ENCODE measurements around the gene UBXN6.
A peak's percentile ranks its signal among the peaks of the same experiment; 100 is the strongest.

The UBXN6 gene

DNA sequence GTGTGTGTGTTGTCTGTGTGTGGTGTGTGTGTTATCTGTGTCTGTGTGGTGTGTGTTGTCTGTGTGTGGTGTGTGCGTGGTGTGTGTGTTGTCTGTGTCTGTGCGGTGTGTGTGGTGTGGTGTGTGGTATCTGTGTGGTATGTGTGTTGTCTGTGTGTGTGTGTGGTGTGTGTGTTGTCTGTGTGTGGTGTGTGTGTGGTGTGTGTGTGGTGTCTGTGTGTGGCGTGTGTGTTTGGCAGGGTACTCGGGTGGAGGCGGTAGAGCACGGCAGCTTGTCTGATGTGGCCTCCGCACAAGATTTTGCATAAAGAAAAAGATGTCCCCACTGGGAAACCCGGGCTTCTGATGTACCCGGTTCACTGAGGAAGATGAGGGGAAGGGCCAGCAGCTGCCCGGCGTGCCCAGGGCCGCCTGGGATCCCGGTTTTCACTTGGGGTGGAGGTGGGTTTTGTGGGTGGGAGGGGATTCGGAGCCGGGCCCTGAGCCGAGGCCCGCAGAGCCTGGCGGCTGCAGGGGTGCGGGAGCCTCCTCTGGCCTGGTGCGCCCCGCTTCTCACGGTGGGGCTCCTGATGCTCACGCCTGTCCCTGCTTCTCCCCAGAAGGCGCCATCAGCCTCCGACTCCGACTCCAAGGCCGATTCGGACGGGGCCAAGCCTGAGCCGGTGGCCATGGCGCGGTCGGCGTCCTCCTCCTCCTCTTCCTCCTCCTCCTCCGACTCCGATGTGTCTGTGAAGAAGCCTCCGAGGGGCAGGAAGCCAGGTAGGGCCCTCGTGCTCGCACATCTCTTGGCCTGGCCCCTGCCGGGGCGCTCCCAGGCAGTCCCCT, 35.7 kb upstream of the UBXN6 start:
- no peak for DNase-seq

DNA sequence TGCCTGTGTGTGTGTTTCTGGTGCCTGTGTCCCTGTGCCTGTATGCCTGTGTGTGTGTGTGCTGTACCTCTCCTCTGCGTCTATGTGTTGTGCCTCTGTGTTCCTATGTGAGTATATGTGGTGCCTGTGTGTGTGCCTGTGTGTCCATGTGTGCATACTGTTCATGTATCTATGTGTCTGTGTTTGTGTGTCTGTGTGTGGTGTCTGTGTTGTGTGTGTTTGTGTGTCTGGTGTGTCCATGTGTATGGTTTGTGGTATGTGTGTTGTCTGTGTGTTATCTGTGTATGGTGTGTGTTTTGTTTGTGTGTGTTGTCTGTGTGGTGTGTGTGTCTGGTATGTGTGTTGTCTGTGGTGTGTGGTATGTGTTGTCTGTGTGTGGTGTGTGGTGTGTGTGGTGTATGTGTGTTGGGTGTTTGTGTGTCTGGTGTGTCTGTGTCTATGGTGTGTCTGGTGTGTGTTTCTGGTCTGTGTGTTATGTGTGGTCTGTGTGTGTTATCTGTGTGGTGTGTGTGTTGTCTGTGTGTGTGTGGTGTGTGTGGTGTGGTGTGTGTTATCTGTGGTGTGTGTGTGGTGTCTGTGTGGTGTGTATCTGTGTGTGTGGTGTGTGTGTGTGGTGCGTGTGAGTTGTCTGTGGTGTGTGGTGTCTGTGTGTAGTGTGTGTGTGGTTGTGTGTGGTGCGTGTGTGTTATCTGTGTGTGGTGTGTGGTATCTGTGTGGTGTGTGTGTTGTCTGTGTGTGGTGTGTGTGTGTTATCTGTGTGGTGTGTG, 34.9 kb upstream of the UBXN6 start:
- DNase-seq, result no peak

DNA sequence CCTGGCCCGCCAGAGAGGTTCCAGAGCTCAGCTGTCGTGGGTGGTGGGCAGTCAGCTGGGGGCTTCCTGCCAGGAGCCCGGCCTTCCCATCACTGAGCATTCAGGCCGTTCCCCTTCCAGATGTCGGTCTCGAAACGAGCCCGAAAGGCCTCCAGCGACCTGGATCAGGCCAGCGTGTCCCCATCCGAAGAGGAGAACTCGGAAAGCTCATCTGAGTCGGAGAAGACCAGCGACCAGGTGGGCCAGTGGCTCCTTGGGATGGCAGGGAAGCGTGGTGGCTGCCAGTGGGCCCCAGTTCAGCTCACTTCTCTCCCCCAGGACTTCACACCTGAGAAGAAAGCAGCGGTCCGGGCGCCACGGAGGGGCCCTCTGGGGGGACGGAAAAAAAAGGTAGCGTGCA, 33.9 kb upstream of the UBXN6 start:
- DNase-seq, result no peak

DNA sequence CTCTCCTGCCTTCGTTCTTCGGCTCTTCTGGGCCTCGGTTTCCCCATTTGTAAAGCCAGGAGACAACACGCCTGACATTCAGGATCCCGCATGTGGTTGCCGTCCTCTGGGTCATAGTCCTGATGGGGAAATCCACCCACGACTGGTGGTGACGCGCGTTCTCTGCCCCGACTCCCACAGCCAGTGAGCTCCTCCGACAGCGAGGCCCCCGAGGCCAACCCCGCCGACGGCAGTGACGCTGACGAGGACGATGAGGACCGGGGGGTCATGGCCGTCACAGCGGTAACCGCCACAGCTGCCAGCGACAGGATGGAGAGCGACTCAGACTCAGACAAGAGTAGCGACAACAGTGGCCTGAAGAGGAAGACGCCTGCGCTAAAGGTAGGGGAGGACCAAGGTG, 30.9 kb upstream of the UBXN6 start:
- no peak for DNase-seq

DNA sequence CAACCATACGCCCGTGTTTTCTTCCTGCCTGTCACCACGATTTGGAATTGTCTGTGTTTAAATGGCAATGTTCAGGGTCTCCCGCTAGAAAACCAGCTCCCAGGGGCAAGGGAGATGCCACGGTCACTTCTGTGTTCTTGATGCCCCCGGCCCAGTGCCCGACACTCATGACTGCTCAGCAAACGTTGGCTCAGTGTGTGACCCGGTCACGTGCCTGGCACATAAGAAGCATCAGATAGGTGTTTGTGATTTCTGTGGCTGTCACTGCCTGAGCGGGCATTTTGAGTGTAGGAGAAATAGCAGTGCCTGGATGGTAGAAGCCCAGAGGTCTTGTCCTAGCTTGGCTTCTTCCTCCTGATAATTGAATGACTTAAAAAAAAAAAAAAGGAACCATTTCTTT, 30.0 kb upstream of the UBXN6 start:
- no peak for DNase-seq

DNA sequence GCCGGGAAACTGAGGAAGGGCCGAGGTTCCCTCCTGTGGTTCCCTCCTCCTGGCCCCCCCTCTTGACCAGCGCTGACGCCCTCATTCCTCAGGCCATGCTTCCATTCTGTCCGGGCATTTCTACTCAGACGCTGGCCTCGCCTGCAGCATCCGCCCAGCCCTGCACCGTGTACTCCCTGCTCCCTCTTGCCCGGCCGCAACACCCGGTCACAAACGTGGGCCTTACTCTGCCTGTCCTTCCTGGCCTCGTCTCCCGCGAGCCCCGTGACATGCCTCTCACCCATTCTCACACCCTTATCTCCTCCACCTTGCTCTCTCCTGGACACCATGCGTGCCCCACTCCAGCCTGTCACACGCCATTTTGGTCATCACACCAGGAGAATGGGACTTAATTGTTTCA, 25.8 kb upstream of the UBXN6 start:
- DNase-seq, result no peak

DNA sequence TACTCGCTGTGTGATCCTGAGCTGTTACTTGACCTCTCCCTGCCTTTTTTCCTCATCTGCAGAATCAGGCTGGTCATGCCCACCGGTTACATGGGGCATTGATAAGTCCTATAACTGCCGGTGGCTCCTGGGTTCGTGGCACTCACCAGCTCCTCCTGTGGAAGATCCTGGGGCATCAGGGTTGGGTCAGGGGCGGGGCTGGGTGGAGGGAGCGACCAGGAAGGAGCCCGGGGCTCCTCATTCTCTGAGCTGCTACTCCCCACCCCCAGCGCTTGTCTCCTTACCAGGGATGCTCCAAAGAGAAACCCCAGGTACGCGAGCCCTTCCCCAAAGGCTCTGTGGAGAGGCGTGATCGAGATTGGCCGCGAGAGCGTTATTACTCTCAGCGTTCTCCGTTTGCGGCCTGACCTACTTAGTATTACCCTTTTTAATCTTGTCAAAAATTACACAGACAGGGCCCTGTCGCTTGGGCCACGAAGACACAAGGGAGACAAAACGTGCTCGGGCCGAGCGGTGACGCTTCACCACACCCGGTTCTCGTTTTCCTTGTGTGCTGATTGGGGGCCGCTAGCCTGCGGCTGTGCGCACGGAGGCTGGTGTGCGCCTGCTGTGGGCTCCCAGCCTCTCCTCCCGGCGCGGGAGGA, 25.2 kb upstream of the UBXN6 start:
- no peak for DNase-seq

DNA sequence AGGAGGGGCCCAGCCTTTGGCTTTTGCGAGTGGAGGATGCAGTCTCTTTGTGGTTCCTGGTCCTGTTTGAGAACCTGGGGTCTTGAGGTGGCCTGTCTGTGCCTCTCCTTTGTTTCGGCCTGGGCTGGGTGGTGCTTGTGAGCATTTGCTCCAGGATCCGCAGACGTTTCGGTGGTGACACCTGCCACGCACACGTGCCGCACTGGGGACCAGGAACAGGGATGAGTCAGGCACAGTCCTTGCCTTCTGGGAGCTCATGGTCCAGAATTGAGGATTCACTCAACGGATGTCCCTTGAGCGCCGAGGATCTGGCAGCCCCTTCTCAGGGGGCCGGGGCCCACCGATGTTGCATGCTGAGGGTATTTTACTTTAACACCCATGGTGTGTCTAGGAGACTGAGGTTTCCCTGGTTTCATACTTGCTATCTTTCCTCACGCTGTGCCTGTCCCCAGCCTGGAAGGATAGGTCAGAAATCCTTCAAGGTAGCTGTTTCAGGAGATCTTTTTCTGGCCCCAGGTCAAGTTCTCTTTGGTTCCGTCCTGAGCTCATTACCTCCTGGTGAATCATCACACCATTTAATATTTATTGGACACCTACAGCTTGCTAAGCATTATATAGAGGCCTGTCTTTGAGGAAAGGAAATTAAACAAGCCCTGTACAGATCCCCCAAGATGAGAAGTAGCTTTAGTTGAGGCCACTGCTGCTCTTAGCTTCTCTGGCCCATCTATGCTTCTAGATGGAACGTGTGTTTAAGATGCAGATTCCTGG, 19.6 kb upstream of the UBXN6 start:
- DNase-seq, result no peak

DNA sequence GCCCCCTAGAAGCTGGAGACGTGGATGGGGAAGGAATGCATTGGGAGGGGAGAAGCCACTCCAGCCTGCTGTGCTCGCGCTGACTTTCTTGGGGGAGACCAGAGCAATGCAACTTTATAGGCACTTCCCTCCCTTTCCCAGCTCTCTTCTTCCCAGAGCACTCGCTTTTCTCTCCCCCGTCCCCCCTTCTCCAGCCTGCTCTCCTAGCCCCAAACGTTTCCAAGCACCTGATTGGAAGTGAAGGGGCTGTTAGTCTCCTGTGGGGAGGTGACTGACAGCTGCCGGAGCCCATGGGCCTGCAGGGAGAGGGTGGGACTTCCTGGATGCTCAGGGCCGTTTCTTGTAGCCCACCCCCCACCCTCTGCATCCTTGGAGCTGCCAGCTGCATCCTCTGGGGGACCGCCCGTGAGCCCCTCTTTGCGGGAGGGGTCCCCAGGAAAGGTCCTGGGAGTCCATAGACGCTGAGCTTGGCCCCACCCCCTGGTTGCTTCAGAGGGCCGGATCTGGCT, 17.0 kb upstream of the UBXN6 start:
- DNase-seq, result no peak

DNA sequence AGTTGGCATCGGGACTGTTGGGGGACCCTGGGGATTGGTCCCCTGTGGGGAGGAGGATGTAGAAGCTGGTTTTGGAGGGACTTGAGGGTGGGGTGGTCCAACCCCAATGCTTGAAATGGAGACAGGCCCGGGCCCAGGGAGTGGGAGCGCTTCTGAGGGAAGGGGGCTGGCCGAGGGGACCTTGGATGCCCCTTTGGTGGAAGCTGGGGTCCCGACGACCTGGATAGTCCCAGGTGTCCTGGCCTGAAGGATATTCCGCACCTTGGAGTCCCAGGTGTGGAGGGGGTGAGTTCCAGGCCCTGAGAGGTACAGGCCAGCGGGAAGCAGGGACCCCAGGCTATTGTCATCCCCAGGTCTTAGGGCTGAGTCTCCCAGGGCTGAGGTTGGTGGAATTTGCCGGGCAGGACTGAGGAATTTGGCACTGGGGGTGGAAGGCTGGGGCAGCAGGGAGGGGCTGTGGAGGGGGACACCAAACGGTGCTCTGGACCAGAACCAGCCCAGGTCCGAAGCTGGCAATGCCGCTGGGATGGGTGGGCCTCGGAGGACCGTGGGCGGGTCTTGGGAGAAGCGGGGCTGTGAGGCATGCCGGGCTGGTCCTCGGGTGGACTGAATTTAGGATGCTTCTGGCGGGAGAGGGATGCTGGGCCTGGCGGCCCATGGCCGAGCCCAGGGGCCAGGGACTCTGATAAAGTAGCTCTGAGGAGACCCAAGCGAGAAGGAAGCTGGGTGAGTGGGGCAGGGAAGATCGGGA, 16.3 kb upstream of the UBXN6 start:
- no peak for DNase-seq

DNA sequence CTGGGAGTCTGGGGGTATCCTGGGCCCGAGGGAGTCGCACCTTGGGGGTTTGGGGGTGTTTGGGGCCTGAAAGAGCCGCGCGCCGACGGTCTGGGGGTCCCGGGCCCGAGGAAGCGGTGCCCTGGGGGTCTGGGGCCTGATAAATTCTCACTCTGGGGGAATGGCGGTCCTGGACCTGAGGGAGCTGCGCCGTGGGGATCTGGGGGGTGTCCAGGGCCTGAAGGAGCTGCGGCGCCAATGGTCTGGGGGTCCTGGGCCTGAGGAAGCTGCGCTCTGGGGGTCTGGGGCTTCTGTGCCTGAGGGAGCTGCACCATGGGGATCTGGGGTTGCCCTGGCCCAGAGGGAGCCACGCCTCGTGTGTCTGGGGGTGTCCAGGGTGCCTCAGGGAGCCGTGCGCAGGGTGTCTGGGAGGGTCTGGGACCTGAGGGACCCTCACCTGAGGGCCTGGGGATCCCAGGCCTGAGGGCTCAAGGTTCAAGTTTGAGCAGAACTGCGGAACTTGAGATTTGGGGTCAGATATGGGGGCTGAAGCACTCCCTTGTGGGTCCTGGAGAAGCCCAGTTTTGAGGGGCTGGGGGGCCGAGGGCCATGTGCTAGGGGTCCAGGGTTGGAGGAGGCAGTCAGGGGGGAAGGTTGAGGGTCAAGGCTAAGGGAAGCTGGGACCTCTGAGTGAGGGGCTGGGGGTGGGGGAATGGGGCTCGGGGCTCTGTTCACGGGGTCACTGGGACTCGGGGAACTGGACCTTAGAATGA, 15.6 kb upstream of the UBXN6 start:
- no peak for DNase-seq

DNA sequence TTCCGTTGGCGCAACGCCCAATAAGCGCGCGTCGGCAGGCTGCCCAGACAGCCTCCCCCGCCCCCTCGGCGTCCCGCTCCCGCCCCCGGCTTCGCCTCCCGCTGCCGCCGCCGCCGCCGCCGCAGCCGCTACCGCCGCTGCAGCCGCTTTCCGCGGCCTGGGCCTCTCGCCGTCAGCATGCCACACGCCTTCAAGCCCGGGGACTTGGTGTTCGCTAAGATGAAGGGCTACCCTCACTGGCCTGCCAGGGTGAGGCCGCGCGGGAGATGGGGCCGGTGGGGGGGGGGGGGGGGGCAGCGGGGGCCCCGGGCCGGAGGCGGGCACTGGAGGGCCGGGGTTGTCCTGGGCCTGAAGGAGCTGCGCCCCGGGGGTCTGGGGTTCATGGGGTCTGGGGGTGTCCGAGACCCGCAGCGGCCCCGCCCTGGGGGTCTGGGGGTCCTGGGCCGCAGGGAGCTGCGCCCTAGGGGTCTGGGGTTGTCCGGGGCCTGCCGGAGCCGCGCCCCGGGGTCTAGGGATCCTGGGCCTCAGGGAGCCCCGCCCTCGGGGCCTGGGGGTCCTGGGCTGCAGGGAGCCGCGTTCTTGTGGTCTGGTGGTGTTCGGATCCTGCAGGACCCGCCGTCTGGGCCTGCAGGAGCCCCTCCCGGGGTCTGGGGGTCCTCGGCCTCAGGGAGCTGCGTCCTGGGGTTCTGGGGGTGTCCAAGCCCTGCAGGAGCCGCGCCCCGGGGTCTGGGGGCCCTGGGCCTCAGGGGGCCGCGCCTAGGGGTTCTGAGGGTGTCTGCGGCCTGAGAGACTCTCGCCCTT, 14.8 kb upstream of the UBXN6 start, which contains the start of gene HDGFL2:
HDGFL2 (plus strand) TSS at position 124 of the 801 bp plus-strand sequence; CDS start at position 178, 54 bp downstream.
- no peak for DNase-seq

DNA sequence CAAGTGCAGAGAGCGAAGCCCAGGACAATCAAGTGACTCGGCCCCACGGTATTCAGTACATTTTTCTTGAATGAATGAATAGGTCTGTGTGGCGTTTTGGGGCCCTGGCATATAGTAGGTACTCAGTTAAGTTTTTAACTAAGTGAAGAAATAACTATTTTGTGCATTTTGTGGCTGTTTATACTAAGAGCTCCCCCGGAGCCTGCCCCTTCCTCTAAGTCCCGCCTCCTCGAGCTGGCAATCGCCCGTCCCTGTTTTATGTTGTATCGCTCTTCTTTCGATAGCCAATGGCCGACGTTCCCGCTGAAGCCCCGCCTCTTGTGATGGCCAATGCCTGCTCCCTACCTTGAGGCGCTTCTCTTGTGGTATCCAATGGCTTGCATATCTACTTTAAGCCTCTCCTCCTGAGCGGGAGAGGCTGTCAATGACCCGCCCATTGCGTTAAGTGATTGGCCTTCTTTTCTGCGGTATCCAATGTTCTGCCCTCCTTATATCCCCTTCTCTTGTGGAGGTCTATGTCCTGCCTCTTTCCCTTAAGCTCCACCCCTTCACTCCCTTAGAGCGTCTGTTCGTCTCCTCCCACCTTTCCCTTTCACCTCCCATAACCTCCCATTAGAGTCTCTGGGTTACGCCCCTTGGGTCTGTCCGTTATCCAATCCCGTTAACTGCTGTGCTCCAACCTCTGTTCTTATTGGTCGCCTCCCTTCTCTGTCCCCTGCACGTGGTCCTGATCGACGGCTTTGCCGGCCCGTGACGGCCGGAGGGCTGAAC, 14.0 kb upstream of the UBXN6 start:
- peak; percentile 100 for DNase-seq

DNA sequence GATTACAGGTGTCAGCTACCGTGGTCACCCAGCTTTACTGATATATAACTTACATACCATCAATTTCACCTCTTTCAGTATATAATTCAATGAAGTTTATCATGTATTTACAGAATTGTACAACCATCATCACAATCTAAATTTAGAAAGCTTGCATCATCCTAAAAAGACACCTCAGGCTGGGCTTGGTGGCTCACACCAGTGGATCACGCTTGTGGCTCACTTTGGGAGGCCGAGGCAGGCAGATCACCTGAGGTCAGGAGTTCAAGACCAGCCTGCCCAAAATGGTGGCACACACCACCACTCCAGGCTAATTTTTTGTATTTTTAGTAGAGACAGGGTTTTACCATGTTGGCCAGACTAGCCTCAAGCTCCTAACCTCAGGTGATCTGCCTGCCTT, 10.2 kb upstream of the UBXN6 start:
- no peak for DNase-seq

DNA sequence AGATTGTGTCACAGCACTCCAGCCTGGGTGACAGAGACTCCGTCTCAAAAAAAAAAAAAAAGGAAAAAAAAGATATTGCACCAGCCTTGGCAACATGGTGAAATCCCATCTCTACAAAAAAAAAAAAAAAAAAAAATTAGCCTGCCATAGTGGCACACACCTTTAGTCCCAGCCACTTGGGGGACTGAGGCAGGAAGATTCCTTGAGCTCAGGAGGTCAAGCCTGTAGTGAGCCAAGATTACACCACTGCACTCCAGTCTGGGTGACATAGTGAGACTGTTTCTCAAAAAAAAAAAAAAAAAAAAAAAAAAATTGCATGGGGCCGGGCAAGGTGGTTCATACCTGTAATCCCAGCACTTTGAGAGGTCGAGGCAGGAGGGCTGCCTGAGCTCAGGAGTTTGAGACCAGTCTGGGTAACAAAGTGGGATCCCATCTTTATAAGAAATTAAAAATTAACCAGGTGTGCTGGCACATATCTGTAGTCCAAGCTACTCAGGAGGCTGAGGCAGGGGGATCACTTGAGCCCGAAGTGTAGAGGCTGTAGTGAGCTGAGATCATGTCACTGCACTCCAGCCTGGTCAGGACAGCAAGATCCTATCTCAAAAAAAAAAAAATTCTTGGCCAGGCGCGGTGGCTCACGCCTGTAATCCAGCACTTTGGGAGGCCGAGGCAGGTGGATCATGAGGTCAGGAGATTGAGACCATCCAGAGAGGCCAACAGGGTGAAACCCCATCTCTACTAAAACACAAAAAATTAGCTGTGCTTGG, 7.4 kb upstream of the UBXN6 start:
- DNase-seq, result no peak

DNA sequence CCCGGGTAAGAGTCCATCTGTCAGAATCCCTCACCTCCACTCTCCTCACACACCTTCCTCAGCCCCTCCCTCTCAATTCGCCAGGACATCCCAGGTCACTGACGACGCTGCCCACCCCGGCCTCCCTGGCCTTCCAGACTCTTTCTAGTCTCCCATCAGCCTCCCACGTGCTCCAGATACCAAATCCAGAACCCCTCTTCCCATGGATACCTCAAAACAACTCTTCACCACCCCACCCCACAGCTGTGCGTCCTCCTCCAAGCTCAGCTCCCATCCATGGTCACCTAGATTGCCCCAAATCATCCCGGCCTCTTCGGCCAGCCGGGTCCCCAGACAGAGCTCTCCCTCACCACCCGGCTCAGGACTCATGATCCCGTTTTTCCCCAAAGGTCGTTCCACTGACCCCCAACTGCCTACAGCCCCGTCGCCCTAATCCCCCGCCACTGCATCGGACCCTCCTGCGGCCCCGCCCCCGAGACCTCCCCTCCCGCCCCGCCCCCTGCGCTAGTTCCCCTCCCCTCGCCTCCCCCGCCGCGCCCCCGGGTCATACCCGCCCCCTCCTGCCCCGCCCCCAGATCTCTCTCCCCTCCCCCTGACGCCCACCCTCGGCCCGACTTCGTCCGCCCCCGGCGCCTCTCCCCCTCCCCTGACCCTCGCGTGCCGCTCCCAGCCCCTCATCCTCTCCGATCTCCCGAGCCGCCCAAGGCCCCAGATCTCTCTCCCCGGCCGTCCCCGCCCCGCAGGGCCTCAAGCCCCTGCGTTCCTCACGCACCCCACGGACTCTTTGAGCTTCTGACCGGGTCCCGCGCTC, 546 bp downstream of the UBXN6 start:
- peak; percentile 74 for DNase-seq

DNA sequence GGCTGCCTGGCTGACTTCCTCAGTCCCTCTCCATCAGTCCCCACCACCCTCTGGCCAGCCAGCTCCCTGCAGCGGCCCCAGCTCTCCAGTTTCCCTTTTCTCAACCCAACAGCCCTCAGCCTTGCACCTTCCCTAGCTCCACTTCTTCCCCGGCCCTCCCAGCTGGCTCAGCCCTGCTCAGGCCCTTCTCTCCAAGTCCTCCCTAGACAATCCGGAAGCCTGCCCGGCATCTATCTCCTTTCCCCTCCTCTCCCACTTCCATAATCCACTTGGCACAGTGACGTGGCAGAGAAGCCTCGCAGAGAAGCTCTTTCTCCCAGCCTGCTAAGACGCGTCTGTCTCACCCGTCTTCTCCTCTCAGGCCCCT, 1.1 kb downstream of the UBXN6 start:
- DNase-seq, result peak; percentile 72
